SU-DHL-6 (cell line): ENCODE data around the gene KNDC1.

Experiments
- H2AFZ ChIP-seq: fragments of 200-600 bp; sonication (generic); 2 replicates; pipeline ENCODE4 v1.6.1; 2014; ENCODE audit warnings: low read depth, mild to moderate bottlenecking, moderate library complexity, mixed read lengths, antibody characterized with exemption, low read length; ENCODE audit not compliant: severe bottlenecking
- H3F3A ChIP-seq: fragments of 200-600 bp; shearing (Covaris generic); 2 replicates; pipeline ENCODE4 v1.6.0; 2016; ENCODE audit warnings: antibody characterized with exemption, mild to moderate bottlenecking; ENCODE audit not compliant: insufficient read depth
- H3K27ac ChIP-seq: fragments of 200-600 bp; sonication (generic); 2 replicates; pipeline ENCODE4 v1.5.1; 2016; ENCODE audit warnings: low read depth, mild to moderate bottlenecking, low read length, moderate library complexity, mixed read lengths
- H3K27me3 ChIP-seq: fragments of 200-600 bp; sonication (generic), shearing (Covaris generic); 2 replicates; pipeline ENCODE4 v1.6.0; 2014; ENCODE audit warnings: mild to moderate bottlenecking, low read length
- H3K36me3 ChIP-seq: fragments of 200-600 bp; sonication (generic); 2 replicates; pipeline ENCODE4 v1.6.1; 2014; ENCODE audit warnings: mild to moderate bottlenecking, low read length, mixed read lengths
- H3K4me2 ChIP-seq: fragments of 300-600, 200-600 bp; shearing (Covaris generic), sonication (generic); 2 replicates; pipeline ENCODE4 v1.6.0; 2014; ENCODE audit warnings: low read length, low read depth, mild to moderate bottlenecking; ENCODE audit not compliant: poor library complexity, severe bottlenecking
- H3K4me3 ChIP-seq: fragments of 200-600 bp; sonication (generic); 2 replicates; pipeline ENCODE4 v1.5.1; 2014; ENCODE audit warnings: antibody characterized with exemption, low read length, mild to moderate bottlenecking, mixed read lengths; ENCODE audit not compliant: insufficient read depth, poor library complexity, severe bottlenecking
- H3K79me2 ChIP-seq: fragments of 200-600 bp; sonication (generic); 2 replicates; pipeline ENCODE4 v1.6.1; 2014; ENCODE audit warnings: mild to moderate bottlenecking, low read length, moderate library complexity; ENCODE audit not compliant: insufficient read depth
- H3K9ac ChIP-seq: fragments of 200-600 bp; sonication (generic); 2 replicates; pipeline ENCODE4 v1.7.0; 2014; ENCODE audit warnings: mild to moderate bottlenecking, low read length
- H3K9me2 ChIP-seq: fragments of 200-600 bp; sonication (generic); replicated peaks from 2 replicates; pipeline ENCODE4 v1.6.1; 2014; ENCODE audit warnings: low read length; ENCODE audit not compliant: insufficient read depth
- H3K9me3 ChIP-seq: fragments of 200-600 bp; sonication (generic); 2 replicates; pipeline ENCODE4 v1.6.1; 2014; ENCODE audit warnings: low read length, mixed read lengths; ENCODE audit not compliant: insufficient read depth
- H4K20me1 ChIP-seq: fragments of 200-600 bp; sonication (generic); 2 replicates; pipeline ENCODE4 v1.6.1; 2014; ENCODE audit warnings: low read depth, mild to moderate bottlenecking, antibody characterized with exemption, low read length, moderate library complexity, mixed read lengths
- EZH2phosphoT487 ChIP-seq: fragments of 200-600 bp; sonication (generic), shearing (Covaris generic); conservative IDR thresholded peaks from 2 replicates; pipeline ENCODE4 v1.6.1; 2018; ENCODE audit warnings: mild to moderate bottlenecking, antibody characterized with exemption, low read length, moderate library complexity, mixed read lengths
- TF ChIP-seq, protein P1 (sequence below): fragments of 200-600 bp; sonication (generic); IDR thresholded peaks from one replicate; pipeline ENCODE4 v1.5.1; 2017; ENCODE audit warnings: antibody characterized with exemption, mild to moderate bottlenecking, low read length, moderate library complexity; ENCODE audit not compliant: insufficient read depth, poor library complexity, severe bottlenecking

Gene KNDC1

DNA sequence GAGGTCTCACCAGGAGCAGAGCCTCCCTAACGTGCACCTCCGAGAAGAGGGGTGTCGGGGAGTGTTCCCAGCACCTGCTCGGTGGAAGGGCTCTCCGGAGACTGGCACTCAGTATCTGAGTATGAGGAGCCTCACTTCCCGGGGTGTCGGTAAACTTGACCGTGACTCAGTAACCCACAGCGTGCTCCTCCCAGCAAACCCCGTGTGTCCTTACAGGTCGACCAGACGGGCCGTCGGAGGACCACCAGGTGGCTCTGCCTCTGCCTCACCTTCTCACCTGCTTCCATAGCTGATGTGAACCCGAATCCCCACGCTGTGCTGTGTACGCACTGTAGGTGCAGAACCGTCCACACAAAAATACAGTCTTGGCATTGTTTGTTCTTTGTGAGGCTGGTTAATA is 29.0 kb upstream of the KNDC1 start:
- Histone ChIP-seq H3K9ac (no peak overlapping the region), H3K4me3 (no peak overlapping the region), H2AFZ (no peak overlapping the region), H3K27ac (no peak overlapping the region), H3K36me3 (no peaks in the 10 kb centered on the region), H3K9me3 (no peaks in the 10 kb centered on the region), H3K9me2 (no peaks in the 10 kb centered on the region), H4K20me1 (no peaks in the 10 kb centered on the region), H3F3A (no peaks in the 10 kb centered on the region), H3K79me2 (no peaks in the 10 kb centered on the region), H3K27me3 (no peaks in the 10 kb centered on the region), H3K4me2 (no peak overlapping the region)
- no peak for TF ChIP-seq EZH2phosphoT487
- TF ChIP-seq, protein P1, sequence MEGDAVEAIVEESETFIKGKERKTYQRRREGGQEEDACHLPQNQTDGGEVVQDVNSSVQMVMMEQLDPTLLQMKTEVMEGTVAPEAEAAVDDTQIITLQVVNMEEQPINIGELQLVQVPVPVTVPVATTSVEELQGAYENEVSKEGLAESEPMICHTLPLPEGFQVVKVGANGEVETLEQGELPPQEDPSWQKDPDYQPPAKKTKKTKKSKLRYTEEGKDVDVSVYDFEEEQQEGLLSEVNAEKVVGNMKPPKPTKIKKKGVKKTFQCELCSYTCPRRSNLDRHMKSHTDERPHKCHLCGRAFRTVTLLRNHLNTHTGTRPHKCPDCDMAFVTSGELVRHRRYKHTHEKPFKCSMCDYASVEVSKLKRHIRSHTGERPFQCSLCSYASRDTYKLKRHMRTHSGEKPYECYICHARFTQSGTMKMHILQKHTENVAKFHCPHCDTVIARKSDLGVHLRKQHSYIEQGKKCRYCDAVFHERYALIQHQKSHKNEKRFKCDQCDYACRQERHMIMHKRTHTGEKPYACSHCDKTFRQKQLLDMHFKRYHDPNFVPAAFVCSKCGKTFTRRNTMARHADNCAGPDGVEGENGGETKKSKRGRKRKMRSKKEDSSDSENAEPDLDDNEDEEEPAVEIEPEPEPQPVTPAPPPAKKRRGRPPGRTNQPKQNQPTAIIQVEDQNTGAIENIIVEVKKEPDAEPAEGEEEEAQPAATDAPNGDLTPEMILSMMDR, result no peak

DNA sequence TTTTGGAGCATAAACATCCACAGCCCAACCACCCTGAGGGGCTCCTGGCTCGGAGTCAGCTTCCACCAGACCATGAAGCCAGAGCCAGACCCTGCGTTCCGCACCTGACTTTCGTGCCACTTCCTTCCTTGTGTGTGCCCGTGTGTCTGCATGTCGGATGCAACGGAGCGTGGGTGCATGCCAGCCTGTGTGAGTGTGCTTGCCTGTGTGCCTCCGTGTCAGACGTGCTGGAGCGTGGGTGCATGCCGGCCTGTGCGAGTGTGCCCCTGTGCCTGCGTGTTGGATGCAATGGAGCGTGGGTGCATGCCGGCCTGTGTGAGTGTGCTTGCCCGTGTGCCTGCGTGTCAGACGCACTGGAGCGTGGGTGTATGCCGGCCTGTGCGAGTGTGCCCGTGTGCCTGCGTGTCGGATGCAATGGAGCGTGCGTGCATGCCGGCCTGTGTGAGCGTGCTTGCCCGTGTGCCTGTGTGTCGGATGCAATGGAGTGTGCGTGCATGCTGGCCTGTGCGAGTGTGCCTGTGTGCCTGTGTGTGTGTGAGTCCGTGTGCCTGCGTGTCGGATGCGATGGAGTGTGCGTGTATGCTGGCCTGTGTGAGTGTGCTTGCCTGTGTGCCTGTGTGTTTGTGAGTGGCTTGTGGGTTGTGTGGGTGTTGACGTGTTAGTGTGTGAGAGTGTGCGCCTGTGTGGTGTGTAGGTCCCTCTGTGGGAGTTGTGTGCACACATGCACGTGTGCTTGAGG is 28.1 kb upstream of the KNDC1 start:
- Histone ChIP-seq H3K4me2 (no peak overlapping the region), H3K27ac (no peak overlapping the region), H3F3A (no peaks in the 10 kb centered on the region), H3K4me3 (no peak overlapping the region), H3K9me3 (no peaks in the 10 kb centered on the region), H3K36me3 (no peaks in the 10 kb centered on the region), H2AFZ (no peak overlapping the region), H4K20me1 (no peaks in the 10 kb centered on the region), H3K27me3 (no peaks in the 10 kb centered on the region), H3K79me2 (no peaks in the 10 kb centered on the region), H3K9me2 (no peaks in the 10 kb centered on the region), H3K9ac (no peak overlapping the region)
- TF ChIP-seq, protein P1, result no peak
- TF ChIP-seq EZH2phosphoT487, result no peak

DNA sequence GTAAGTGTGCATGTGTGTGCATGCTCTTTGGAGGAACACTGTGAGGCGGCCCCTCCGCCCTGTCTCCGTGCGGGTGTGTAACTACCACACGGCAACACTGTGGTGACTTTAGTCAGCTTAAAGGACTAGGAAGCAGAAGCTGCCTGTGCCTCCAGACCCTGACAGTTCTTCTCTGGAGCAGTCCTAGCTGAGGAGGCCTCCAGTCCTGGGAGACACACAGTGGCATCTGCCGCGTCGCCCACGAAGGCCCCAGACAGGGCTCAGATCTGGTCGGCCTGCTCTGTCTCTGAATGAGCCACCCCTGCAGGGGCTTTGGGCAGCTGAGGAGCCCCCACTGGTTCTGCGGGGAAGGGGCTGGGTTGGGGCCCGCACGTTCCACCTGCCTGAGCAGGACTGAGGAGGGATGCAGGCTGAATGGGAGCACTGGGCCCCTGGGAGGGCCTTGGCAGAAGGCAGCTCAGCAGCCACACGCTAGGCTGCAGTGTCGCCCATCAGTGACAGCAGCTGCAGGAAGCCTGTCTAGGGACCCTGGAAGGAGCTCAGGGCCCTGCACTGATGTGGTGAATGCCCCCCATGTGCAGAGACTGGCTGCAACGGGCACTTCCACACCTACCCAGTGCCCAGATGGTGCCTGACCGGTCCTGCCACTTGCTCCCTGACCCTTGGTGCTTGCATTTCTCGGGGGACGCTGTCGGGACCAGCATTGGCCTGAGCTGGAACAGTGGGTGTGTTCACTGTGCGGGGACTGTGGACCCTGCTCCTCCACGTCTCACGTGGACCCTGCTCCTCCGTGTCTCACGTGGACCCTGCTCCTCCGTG is 27.3 kb upstream of the KNDC1 start:
- Histone ChIP-seq H3K9ac (no peak overlapping the region), H3K27me3 (no peaks in the 10 kb centered on the region), H3K9me2 (no peaks in the 10 kb centered on the region), H3K79me2 (no peaks in the 10 kb centered on the region), H3K4me3 (no peak overlapping the region), H4K20me1 (no peaks in the 10 kb centered on the region), H2AFZ (no peak overlapping the region), H3K36me3 (no peaks in the 10 kb centered on the region), H3K4me2 (no peak overlapping the region), H3K27ac (no peak overlapping the region), H3K9me3 (no peaks in the 10 kb centered on the region), H3F3A (no peaks in the 10 kb centered on the region)
- TF ChIP-seq, protein P1, result no peak
- TF ChIP-seq EZH2phosphoT487, result no peak
